SH-SY5Y (cell line): Measurements from ENCODE around the gene IL18RAP.

ENCODE experiments used
- GATA2 ChIP-seq: IDR thresholded peaks from 2 replicates; pipeline ENCODE4 v1.6.1; 2011; ENCODE audit warnings: mild to moderate bottlenecking, low read depth, low read length
- GATA3 ChIP-seq: IDR thresholded peaks from 2 replicates; pipeline ENCODE4 v1.6.1; 2011; ENCODE audit warnings: low read depth, mild to moderate bottlenecking, low read length, moderate library complexity

DNA sequence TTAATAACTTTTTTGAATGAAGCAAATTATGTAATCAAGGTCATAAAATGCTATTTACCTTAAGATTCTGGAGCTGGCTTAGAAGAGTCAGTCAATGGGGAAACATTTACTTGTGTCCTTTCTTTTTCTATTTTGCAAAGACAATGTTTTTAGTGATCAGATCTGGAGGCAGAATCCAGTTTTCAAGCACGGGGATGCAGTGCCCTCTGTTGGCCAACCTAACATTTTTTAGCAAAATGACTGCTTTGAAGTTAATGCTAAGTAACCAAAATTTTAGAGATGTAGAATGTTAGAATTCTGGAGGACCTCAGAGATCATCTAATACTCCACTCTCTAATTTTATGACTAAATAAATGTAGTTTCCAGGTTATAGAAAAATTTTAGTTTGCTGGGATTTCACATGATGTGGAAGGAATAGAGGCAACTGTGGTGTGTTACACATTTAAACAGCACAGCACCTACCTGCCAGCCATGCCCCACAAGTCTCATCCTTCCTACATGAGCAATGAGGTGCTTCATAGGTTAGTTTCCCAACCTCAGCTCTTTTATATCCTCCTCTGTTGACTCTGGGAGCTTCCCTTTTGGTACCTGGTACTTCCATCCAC, 26.5 kb downstream of the IL18RAP start:
- TF ChIP-seq GATA3 (no peak), GATA2 (no peak)
